Coronary artery (tissue), 2 donors: ENCODE data around the gene CAMK2B.

Experiments
- DNase-seq: peaks from one replicate; pipeline ENCODE4 v3.0.0-alpha.2; 2017; ENCODE audit warnings: low spot score
- H3K27ac ChIP-seq, 2 donors: fragments of 200-600 bp; sonication (generic); one replicate each; pipeline ENCODE4 v1.5.1; 2016 to 2019
- H3K4me3 ChIP-seq: fragments of 200-600 bp; sonication (generic); 2 replicates; pipeline ENCODE4 v1.5.1; 2016; ENCODE audit warnings: mild to moderate bottlenecking, moderate library complexity
- TF ChIP-seq, protein P1 (sequence below): fragments of 200-600 bp; sonication (generic); IDR thresholded peaks from one replicate; pipeline ENCODE4 v1.5.1; 2019; ENCODE audit warnings: antibody characterized with exemption

Gene CAMK2B

DNA sequence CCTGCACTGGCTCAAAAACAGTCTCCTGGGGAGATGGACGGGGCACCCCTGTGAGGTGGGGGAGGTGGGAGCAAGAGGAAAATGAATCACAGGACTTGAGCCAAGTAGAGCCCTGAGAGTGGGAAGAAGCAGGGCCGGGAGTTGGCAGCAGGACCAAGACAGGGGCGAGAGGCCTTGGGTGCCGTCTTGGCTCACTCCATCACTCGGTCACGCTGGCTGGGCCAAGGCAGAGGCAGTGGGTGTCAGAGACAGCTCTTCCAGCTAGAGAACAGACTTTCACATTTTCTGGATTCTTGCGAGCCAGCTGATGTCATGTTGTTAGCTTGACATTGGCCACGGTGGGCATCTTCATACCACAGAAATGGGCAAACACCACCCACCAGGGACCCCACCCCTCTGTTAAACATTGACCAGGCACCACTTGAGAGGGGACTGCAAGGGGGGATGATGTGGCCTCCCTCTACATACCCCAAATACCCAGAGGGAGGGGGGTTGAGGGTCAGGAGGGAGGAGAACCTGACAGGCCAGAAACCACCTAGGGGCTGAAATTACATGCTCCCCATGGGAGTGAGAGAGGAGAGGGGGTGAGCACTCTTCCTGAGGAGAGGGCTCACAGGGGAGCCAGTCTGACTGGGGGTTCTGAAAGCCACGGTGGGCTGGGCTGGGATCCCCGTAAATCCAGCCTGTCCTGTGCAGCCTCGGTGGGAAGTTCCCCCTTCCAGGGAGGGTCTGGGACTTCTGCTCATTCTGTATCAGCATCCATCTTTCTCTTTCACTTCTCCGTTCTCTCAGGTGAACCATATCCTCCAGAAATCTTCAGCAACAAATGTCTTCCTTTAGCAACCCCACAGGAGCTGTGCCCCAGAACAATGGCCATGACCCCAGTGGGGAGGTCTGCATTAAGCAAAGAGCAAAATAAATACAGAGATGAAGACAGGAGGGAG is 19.6 kb downstream of the CAMK2B start:
- no peak for DNase-seq
- TF ChIP-seq, protein P1, sequence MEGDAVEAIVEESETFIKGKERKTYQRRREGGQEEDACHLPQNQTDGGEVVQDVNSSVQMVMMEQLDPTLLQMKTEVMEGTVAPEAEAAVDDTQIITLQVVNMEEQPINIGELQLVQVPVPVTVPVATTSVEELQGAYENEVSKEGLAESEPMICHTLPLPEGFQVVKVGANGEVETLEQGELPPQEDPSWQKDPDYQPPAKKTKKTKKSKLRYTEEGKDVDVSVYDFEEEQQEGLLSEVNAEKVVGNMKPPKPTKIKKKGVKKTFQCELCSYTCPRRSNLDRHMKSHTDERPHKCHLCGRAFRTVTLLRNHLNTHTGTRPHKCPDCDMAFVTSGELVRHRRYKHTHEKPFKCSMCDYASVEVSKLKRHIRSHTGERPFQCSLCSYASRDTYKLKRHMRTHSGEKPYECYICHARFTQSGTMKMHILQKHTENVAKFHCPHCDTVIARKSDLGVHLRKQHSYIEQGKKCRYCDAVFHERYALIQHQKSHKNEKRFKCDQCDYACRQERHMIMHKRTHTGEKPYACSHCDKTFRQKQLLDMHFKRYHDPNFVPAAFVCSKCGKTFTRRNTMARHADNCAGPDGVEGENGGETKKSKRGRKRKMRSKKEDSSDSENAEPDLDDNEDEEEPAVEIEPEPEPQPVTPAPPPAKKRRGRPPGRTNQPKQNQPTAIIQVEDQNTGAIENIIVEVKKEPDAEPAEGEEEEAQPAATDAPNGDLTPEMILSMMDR = no peak
- H3K4me3 ChIP-seq = no peak overlapping the region
- no peak overlapping the region for H3K27ac ChIP-seq

DNA sequence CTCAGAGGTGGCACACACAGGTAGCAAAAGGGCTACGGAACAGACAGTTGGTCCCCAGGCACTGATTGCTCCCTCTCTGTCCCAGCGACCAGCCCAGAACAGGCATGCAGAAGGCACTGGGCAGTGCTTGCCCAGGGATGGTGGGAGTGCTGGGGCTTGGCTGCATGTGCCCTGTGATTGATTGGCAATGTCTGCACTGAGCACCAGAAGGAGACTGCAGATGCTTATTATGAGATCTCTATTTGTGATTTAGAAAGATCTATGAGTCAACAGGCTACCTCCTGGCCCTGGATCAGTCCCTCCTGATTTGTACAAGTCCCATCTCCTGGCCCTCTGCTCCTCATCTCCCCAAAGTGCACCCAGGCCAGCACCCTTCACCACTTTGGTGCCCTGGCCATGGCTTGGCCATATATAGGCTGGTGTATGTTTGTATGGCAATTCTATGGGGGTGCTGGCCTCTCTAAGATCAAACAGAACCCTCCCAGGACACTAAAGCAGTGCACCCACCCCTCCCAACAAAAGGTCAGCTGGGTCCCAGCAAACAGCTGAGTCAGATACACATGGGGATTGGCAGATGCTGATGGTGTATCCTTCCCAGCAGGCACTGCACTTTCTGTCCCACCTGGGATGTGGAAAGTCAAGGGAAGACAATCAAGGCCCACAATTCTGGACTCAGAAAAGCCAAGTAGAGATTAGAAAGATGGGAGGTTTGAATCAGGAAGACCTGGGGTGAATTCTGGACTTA is 30.9 kb downstream of the CAMK2B start:
- TF ChIP-seq, protein P1 = no peak
- no peak overlapping the region for H3K27ac ChIP-seq
- H3K4me3 ChIP-seq = no peak overlapping the region
- no peak for DNase-seq

DNA sequence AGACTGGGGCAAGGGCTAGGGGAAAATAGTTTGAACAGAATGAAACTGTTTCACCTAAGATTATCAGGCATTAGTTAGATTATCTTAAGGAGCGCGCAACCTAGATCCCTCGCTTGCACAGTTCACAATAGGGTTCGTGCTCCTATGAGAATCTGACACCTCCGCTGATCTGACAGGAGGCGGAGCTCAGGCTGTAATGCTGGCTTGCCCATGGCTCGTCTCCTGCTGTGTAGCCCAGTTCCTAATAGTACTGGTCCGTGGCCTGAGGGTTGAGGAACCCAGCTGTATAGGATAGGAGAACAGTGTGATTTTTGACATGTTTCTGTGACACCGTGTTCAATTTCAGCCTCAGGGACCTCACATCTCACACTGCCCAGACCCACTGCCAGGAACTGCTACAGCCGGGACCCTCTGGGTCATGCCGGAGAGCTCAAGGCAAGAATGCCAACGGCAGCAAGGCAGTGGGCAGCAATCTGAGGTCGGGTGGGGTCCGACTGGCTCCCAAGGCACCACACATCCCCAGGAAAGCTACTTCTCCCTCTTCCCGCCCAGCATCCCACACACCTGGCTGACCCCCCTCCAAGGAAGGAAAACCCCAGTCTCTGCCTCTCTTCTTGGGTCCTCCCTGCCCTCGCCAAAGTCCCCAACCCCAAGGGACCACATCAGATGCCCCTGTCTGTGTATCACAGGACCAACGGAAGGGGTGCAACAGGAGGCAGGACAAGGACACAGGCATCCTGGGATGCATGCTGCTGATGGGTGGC is 31.7 kb downstream of the CAMK2B start:
- DNase-seq = peak; percentile 31
- H3K27ac ChIP-seq = no peak overlapping the region
- TF ChIP-seq, protein P1 = no peak
- no peak overlapping the region for H3K4me3 ChIP-seq

DNA sequence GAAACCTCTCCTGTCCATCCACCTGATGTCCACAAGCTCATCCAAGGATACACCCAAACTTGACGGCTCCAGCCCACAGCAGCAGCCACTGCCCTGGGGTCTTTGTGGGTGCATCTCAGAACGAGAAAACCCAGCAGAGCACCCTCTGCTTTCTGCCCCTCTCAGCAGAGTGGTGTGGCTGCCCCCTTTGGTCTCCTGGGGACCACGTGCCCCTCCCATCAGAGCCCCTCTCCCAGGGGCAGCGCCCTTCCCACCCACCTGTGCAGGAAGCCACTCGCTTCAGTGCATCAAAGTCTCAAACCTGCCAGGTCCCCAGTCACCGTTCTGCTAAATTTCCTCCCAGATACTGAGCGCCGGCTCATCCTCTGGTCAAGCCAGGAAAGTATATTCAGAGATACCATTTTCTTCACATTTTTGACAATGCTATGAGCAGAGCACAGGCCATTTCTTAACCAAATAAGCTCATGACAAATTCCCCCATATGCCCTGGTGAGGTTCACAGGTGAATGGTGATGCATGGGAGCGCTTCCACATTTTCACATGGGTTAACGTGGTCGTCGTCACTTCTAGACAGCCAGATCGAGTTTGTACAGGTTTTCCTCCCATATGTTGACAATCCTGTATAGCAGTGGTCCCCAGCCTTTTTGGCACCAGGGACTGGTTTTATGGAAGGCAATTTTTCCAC is 32.4 kb downstream of the CAMK2B start:
- TF ChIP-seq, protein P1 = no peak
- no peak overlapping the region for H3K27ac ChIP-seq
- H3K4me3 ChIP-seq = no peak overlapping the region
- peak; percentile 49 for DNase-seq

DNA sequence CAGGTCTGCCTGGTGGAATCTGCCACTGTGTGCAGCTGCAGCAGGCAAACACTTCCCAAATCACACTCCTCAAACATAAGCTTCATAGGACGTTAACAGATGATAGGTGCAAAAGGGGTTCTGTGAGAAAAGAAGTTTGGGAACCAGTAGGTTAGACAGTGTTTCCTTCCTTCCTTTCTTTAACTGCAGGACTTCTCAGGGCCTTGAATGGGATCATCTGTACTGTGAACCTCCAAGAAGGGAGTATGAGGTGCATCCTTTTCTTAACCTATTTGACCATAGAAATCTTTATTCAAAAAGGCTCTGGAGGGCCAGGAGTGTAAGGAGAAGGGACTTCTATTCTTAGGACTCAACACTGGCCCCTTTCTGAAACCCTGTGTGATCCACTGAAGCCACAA is 33.0 kb downstream of the CAMK2B start:
- Histone ChIP-seq H3K4me3 (no peak overlapping the region), H3K27ac (no peak overlapping the region)
- TF ChIP-seq, protein P1 = no peak
- no peak for DNase-seq

DNA sequence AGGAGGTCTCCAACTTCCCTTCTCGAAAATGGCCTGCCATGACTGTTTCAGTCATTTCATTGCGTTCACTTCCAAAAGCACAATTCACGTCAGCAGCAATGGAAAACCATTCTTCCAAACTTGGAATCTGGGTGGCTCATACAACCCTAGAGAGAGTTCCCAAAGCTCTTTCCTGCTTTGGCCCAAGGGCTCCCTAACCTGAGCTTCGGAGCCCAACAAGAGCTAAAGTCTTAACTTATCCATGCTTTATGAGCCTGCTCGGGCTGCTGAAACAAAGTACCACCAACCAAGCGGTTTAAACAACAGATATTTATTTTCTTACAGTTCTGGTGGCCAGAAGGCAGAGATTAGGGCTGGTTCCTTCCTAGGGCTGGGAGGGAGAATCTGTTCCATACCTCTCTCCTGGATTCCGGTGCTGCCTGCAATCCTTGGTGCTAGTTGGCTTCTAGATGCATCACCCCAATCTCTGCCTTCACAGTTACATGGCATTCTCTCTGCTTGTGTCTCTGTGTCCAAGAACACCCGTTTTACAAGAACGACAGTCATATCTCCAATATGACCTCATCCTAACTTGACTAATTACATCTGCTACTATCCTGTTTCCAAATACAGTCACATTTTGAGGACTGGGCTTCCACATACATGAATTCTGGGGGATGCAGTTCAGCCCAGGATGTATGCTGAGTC is 33.5 kb downstream of the CAMK2B start:
- peak overlapping the region in 1 of 2 donors; percentile 0 for H3K27ac ChIP-seq
- H3K4me3 ChIP-seq = no peak overlapping the region
- DNase-seq = peak; percentile 14
- TF ChIP-seq, protein P1 = no peak
